Hepatocyte (in vitro differentiated cells): ENCODE measurements around the gene EYA4. TPM values are rescaled to one million over a fixed set of nuclear protein-coding genes. Genes with fewer than 3 reads are reported as not detected.

Experiments used
- DNase-seq: peaks from one replicate; pipeline ENCODE4 v3.0.0-alpha.2; 2016; ENCODE audit warnings: low spot score
- H2AFZ ChIP-seq: fragments of 200-600 bp; sonication (generic); 2 replicates; pipeline ENCODE4 v1.6.0; 2016; ENCODE audit warnings: antibody characterized with exemption, mild to moderate bottlenecking
- H3K27ac ChIP-seq: fragments of 200-600 bp; sonication (generic); 2 replicates; pipeline ENCODE4 v1.5.1; 2016; ENCODE audit warnings: mild to moderate bottlenecking
- H3K27me3 ChIP-seq: fragments of 200-600 bp; sonication (generic); 2 replicates; pipeline ENCODE4 v1.6.1; 2016
- H3K36me3 ChIP-seq: fragments of 200-600 bp; sonication (generic); replicated peaks from 2 replicates; pipeline ENCODE4 v1.5.1; 2016; ENCODE audit warnings: low read depth; ENCODE audit not compliant: insufficient read depth
- H3K4me1 ChIP-seq: fragments of 200-600 bp; sonication (generic); 2 replicates; pipeline ENCODE4 v1.5.1; 2016; ENCODE audit warnings: mild to moderate bottlenecking, moderate library complexity; ENCODE audit not compliant: insufficient read depth
- H3K4me2 ChIP-seq: fragments of 200-600 bp; sonication (generic); 2 replicates; pipeline ENCODE4 v1.6.0; 2016
- H3K4me3 ChIP-seq: fragments of 200-600 bp; sonication (generic); 2 replicates; pipeline ENCODE4 v1.5.1; 2016; ENCODE audit warnings: mild to moderate bottlenecking
- H3K79me2 ChIP-seq: fragments of 200-600 bp; sonication (generic); 2 replicates; pipeline ENCODE4 v1.6.0; 2017; ENCODE audit warnings: mild to moderate bottlenecking
- H3K9me2 ChIP-seq: fragments of 200-600 bp; sonication (generic); replicated peaks from 2 replicates; pipeline ENCODE4 v1.6.0; 2017; ENCODE audit warnings: mild to moderate bottlenecking; ENCODE audit not compliant: insufficient read depth
- H3K9me3 ChIP-seq: fragments of 200-600 bp; sonication (generic); 2 replicates; pipeline ENCODE4 v1.5.1; 2016; ENCODE audit warnings: low read depth, mild to moderate bottlenecking
- H4K20me1 ChIP-seq: fragments of 200-600 bp; sonication (generic); 2 replicates; pipeline ENCODE4 v1.6.0; 2016; ENCODE audit warnings: mild to moderate bottlenecking; ENCODE audit not compliant: insufficient read depth, poor library complexity, severe bottlenecking
- EZH2 ChIP-seq: fragments of 200-600 bp; sonication (generic); IDR thresholded peaks from 2 replicates; pipeline ENCODE4 v1.6.1; 2016; ENCODE audit warnings: antibody characterized with exemption, mild to moderate bottlenecking, borderline replicate concordance
- EZH2phosphoT487 ChIP-seq: fragments of 200-600 bp; sonication (generic); IDR thresholded peaks from one replicate; pipeline ENCODE4 v1.6.1; 2018; ENCODE audit warnings: antibody characterized with exemption, mild to moderate bottlenecking, low read depth, moderate library complexity; ENCODE audit not compliant: unreplicated experiment, severe bottlenecking
- WGBS: methylation state at CpG from one replicate; pipeline ENCODE4 v1.1.6; 2016; ENCODE audit warnings: low lambda C conversion rate; ENCODE audit errors: missing lambda C conversion rate; 5-methylcytosine and 5-hydroxymethylcytosine counted together
- polyA plus RNA-seq: library from polyadenylated mRNA; unstranded; fragments of >200 nt; fragmentation: Nextera tagmentation; extraction: Ambion mirVana; gene quantifications from 2 replicates; pipeline ENCODE4 v1.2.1, GENCODE V29; 2016
- total RNA-seq: library from RNA; depleted of rRNA; stranded (reverse); fragments of >200 nt; gene quantifications from 2 replicates; pipeline ENCODE4 v1.2.3, GENCODE V29; 2014
- TF ChIP-seq, protein P1 (sequence below): fragments of 200-600 bp; sonication (generic); IDR thresholded peaks from 2 replicates; pipeline ENCODE4 v1.5.1; 2016; ENCODE audit warnings: antibody characterized with exemption, mild to moderate bottlenecking; ENCODE audit not compliant: poor library complexity

The EYA4 gene
- total and polyA plus RNA-seq, 2 experiments from 2014 or later: 0.33 to 1.8 TPM

DNA sequence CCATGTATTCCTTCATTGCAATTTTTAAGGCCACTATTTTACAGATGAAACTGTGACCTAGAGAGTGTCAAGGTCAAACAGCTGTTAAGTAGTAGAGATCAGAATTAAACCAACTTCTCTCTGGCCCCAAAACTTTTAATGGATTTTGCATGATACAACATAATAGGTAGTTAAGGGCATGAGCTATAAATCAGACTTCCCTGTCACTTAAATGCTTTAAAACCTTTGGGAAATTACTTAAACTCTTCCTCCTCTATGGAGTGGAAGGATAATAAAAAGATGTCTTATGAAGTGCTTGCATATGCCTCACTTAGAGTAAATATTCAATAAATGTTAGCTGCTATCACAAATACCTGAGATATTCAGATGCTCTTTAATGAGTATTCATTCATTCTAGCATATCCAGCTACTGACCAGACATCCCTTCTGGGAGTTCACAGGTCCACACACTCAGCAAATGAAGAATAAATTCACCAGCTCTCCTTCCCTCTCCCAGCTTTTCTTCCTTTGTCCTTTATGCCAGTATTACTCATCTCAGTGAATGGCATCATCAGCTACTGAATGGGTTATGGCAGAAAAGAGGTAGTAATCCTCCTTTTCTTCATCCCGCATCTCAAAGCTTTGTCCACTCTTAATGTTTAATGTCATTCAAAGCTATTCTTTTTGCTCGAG, 36.2 kb downstream of the EYA4 start:
- Histone ChIP-seq H3K9me2 (no peaks in the 10 kb centered on the region), H3K4me1 (no peaks in the 10 kb centered on the region), H3K36me3 (no peaks in the 10 kb centered on the region), H3K4me3 (no peak overlapping the region), H3K27me3 (no peaks in the 10 kb centered on the region), H3K9me3 (no peaks in the 10 kb centered on the region), H3K79me2 (no peaks in the 10 kb centered on the region), H4K20me1 (no peaks in the 10 kb centered on the region), H3K4me2 (no peak overlapping the region), H3K27ac (no peak overlapping the region), H2AFZ (no peak overlapping the region)
- TF ChIP-seq EZH2 (no peak), EZH2phosphoT487 (no peak)
- TF ChIP-seq, protein P1, sequence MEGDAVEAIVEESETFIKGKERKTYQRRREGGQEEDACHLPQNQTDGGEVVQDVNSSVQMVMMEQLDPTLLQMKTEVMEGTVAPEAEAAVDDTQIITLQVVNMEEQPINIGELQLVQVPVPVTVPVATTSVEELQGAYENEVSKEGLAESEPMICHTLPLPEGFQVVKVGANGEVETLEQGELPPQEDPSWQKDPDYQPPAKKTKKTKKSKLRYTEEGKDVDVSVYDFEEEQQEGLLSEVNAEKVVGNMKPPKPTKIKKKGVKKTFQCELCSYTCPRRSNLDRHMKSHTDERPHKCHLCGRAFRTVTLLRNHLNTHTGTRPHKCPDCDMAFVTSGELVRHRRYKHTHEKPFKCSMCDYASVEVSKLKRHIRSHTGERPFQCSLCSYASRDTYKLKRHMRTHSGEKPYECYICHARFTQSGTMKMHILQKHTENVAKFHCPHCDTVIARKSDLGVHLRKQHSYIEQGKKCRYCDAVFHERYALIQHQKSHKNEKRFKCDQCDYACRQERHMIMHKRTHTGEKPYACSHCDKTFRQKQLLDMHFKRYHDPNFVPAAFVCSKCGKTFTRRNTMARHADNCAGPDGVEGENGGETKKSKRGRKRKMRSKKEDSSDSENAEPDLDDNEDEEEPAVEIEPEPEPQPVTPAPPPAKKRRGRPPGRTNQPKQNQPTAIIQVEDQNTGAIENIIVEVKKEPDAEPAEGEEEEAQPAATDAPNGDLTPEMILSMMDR: no peak
- no peak for DNase-seq
- 85% methylated on average over 2 of the region's 2 CpGs for WGBS

DNA sequence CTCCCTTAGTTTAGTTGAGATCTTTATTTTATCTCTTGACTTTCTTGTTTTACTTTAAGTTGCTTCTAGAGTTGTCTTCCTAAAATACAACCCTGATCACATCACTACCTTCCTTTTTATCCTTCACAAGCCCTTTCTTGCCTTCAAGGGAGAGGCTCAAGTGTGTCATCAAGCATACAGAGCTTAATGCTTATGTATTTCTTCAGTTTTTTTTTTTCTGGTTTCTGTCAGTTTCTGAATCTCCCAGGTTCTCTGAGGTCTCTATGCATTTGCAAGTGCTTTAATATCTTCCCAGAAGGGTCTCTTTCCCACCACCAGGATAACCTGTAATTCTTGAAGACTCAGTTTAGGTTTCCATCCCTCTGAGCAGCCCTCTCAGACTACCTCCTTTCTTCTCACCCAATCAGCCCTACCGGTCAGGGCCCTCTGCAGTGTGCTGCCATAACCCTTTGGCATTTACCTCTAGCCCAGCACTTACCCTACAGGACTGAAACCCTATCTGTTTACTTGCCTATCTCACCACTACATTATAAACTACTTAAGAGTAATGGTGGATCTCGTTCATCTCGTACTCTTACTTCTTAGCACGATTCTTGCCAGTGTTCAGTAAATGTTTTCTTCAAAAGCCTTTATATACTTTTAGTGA, 36.9 kb downstream of the EYA4 start:
- H3K9me3 ChIP-seq: no peaks in the 10 kb centered on the region
- H3K36me3 ChIP-seq: no peaks in the 10 kb centered on the region
- H3K4me1 ChIP-seq: no peaks in the 10 kb centered on the region
- no peak overlapping the region for H2AFZ ChIP-seq
- TF ChIP-seq, protein P1: no peak
- no peak for TF ChIP-seq EZH2phosphoT487
- TF ChIP-seq EZH2: no peak
- no peaks in the 10 kb centered on the region for H3K27me3 ChIP-seq
- H4K20me1 ChIP-seq: no peaks in the 10 kb centered on the region
- no peak for DNase-seq
- H3K4me2 ChIP-seq: no peak overlapping the region
- no peak overlapping the region for H3K4me3 ChIP-seq
- 80% methylated on average over 4 of the region's 4 CpGs for WGBS
- H3K9me2 ChIP-seq: no peaks in the 10 kb centered on the region
- H3K27ac ChIP-seq: no peak overlapping the region
- no peaks in the 10 kb centered on the region for H3K79me2 ChIP-seq

DNA sequence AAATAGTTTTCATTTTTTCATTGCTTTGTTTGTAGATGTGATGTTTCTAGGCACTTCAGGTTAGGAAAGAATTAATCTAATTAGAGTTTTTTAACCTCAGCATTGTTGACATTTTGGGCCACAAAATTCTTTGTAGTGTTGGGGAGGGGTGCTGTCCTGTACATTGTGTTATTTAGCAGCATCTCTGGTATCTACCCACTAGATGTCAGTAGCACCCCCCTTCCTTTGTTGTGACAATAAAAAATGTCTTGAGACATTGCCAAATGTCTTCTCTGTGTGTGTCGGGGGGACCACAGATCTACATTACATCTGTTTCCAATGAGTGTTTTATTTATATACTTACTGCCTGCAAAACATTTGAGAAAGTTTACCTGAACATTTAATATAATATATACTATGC, 45.6 kb downstream of the EYA4 start:
- WGBS: 24% methylated on average over 1 of the region's 1 CpG
- H2AFZ ChIP-seq: no peak overlapping the region
- TF ChIP-seq EZH2 (no peak), EZH2phosphoT487 (no peak)
- TF ChIP-seq, protein P1: peak; percentile 45

More for the DNA sequence above, 45.6 kb downstream of the EYA4 start:
- Histone ChIP-seq H3K4me2 (no peak overlapping the region), H3K4me1 (peaks cover 4% of the 10 kb centered on the region), H3K9me2 (no peaks in the 10 kb centered on the region), H4K20me1 (no peaks in the 10 kb centered on the region), H3K4me3 (no peak overlapping the region), H3K9me3 (no peaks in the 10 kb centered on the region), H3K27ac (no peak overlapping the region), H3K36me3 (no peaks in the 10 kb centered on the region), H3K27me3 (no peaks in the 10 kb centered on the region), H3K79me2 (no peaks in the 10 kb centered on the region)
- peak; percentile 17 for DNase-seq
